Activated B cell treated with CpG ODN at 0.5 μM for 24 hours (primary cell): ENCODE results near the gene RNF175. TPM values are rescaled to one million over a fixed set of nuclear protein-coding genes. Genes with fewer than 3 reads are reported as not detected.

Experiments
- ATAC-seq: fragments of 200-7000 bp; cut with Tn5 transposase; one replicate; pipeline ENCODE4 v1.10.0; 2021; ENCODE audit warnings: low read depth, mild to moderate bottlenecking, moderate library complexity
- CTCF ChIA-PET: fragments of 350-600 bp; sonication (Branson Sonifier 250); formaldehyde crosslinking; loops from one replicate; lab custom pipeline; 2021; ENCODE audit warnings: antibody characterized with exemption; lab: Charles Lee
- POLR2A ChIA-PET: fragments of 350-600 bp; sonication (Branson Sonifier 250); formaldehyde crosslinking; loops from one replicate; lab custom pipeline; 2021; ENCODE audit warnings: antibody characterized with exemption; lab: Charles Lee
- DNase-seq: peaks from one replicate; pipeline ENCODE4 v3.0.0; 2022
- H3K27ac Mint-ChIP-seq: one replicate; pipeline ENCODE4 v1.8.0; 2020; ENCODE audit warnings: mixed read lengths
- H3K27me3 Mint-ChIP-seq: one replicate; pipeline ENCODE4 v1.8.0; 2021; ENCODE audit warnings: mixed read lengths
- H3K36me3 Mint-ChIP-seq: one replicate; pipeline ENCODE4 v1.8.0; 2021; ENCODE audit warnings: low read depth, mixed read lengths
- H3K4me1 Mint-ChIP-seq: one replicate; pipeline ENCODE4 v1.8.0; 2021; ENCODE audit warnings: mixed read lengths
- H3K4me3 Mint-ChIP-seq: one replicate; pipeline ENCODE4 v1.8.0; 2020; ENCODE audit warnings: mild to moderate bottlenecking, mixed read lengths
- H3K9me3 Mint-ChIP-seq: one replicate; pipeline ENCODE4 v1.8.0; 2020; ENCODE audit warnings: mixed read lengths
- intact Hi-C: fragments of 100-400 bp; cut with micrococcal nuclease; formaldehyde crosslinking; loops from one replicate; pipeline ENCODE4 v1.15.1; 2024
- total RNA-seq: library from RNA; stranded (reverse); gene quantifications from 2 replicates; pipeline ENCODE4 v1.2.3, GENCODE V29; 2022
- TF ChIP-seq, protein P1 (sequence below): fragments of 200-600 bp; IDR thresholded peaks from one replicate; pipeline ENCODE4 v1.8.0; 2022; ENCODE audit warnings: antibody characterized with exemption, mild to moderate bottlenecking

Gene RNF175
- total RNA-seq, 1 donor from 2014 or later = not detected

DNA sequence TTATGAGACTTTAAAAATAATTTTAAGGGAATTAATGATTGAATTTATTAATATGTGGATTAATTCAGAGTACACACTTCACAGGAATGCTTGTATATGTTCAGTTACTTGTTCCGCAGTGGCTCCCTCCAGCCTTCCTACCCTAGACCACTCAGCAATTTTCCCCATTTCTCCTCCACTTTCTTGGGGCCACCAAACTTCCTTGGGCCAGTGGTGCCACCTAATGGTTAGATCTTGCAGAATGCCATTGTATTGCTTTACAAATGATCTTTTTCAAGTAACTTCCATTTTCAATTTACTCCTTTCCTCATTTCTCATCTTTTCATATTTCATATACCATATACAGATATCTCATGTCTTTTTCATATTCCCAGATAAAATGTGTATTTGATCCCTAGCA, 3.6 kb upstream of the RNF175 start:
- CTCF ChIA-PET = no interaction called here

DNA sequence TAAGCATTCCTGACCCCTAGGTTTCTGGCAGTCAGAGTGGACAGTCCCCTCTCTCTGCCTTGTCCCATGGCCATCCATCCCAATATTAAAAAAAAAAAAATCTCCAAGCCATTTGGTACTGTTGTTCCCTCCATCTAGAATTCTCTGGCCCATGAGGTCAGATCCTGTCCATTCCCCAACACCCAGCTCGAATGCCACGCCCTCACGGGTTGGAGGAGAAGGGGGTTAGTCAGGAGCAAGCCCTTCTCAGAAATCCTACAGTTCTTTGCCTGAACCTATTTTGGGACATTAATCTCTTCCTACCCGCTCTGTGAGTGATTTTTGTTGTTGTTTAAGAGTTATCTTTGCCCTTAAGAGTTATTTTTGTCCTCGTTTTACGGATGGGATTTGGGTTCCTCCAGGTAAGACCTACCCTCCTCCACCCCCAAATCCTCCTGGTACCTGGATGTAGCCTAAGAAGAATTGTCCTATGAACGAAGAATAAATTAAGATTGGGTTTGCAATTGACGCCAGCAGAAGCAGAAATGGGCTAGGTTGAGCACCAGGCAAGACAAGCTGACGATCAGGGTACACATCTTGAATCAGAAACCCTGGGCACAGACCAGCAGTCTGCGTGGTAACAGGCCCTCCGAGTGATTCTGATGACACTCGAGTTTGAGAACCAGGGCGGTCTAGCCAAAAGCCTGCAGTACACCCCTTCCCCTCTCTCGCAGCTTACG, 977 bp downstream of the RNF175 start:
- CTCF ChIA-PET = no interaction called here

More for the DNA sequence above, 3.6 kb upstream of the RNF175 start:
- intact Hi-C loops = no loop called here
- no peak overlapping the region for H3K27ac Mint-ChIP-seq
- TF ChIP-seq, protein P1, sequence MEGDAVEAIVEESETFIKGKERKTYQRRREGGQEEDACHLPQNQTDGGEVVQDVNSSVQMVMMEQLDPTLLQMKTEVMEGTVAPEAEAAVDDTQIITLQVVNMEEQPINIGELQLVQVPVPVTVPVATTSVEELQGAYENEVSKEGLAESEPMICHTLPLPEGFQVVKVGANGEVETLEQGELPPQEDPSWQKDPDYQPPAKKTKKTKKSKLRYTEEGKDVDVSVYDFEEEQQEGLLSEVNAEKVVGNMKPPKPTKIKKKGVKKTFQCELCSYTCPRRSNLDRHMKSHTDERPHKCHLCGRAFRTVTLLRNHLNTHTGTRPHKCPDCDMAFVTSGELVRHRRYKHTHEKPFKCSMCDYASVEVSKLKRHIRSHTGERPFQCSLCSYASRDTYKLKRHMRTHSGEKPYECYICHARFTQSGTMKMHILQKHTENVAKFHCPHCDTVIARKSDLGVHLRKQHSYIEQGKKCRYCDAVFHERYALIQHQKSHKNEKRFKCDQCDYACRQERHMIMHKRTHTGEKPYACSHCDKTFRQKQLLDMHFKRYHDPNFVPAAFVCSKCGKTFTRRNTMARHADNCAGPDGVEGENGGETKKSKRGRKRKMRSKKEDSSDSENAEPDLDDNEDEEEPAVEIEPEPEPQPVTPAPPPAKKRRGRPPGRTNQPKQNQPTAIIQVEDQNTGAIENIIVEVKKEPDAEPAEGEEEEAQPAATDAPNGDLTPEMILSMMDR = no peak
- H3K4me3 Mint-ChIP-seq = no peak overlapping the region
- no peaks in the 10 kb centered on the region for H3K36me3 Mint-ChIP-seq
- peaks cover 44% of the 10 kb centered on the region for H3K27me3 Mint-ChIP-seq
- POLR2A ChIA-PET = no interaction called here
- ATAC-seq (no peak), DNase-seq (no peak)
- peaks cover 2% of the 10 kb centered on the region for H3K9me3 Mint-ChIP-seq
- H3K4me1 Mint-ChIP-seq = peaks cover 3% of the 10 kb centered on the region

DNA sequence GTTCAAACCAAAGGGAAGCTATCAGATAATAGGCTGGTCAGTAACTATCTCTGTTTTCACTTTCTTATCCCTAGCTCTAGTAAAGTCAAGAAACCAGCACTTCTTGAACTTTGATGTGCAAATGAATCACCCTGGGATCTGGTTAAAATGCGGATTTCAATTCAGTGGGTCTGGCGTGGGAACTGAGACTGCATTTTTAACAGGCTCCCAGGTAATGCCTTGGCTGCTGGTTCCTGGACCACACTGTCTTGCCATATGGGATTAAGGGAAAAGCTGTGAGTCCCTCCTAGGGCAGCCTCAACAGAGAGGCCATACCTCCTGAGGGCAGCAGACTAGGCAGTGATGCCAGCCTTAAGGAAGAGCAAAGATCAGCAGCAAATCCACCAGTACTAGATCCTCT, 1.7 kb downstream of the RNF175 start:
- ATAC-seq = no peak
- no peak overlapping the region for H3K4me3 Mint-ChIP-seq
- CTCF ChIA-PET = no interaction called here

More for the DNA sequence above, 977 bp downstream of the RNF175 start:
- Mint-ChIP-seq H3K4me1 (peaks cover 3% of the 10 kb centered on the region), H3K4me3 (peak overlapping the region; percentile 52), H3K9me3 (peaks cover 5% of the 10 kb centered on the region), H3K27me3 (peaks cover 55% of the 10 kb centered on the region), H3K27ac (no peak overlapping the region), H3K36me3 (no peaks in the 10 kb centered on the region)
- ATAC-seq = no peak
- DNase-seq = no peak
- TF ChIP-seq, protein P1 = no peak
- POLR2A ChIA-PET = no interaction called here
- intact Hi-C loops = no loop called here

DNA sequence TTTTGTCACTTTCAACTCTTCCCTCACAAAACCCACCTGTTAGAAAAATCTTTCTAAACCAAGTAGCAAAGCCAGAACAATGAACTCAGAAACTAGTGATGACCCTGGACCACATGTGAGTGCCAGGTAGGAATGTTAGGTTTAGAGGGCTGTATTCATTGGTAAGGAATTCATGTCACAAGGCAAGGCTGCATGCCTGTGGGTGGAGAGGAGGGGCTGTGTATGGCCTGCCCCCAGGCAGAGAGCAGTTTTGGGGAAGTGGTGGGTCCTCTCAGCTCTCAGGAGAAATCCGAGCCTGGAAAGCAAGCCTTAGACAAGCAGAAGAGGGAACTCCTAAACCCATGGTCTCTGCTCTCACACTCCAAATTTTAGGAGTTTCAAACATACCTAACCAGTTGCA, 2.4 kb downstream of the RNF175 start:
- intact Hi-C loops = no loop called here
- CTCF ChIA-PET = no interaction called here

More for the DNA sequence above, 1.7 kb downstream of the RNF175 start:
- intact Hi-C loops = no loop called here
- TF ChIP-seq, protein P1 = no peak
- POLR2A ChIA-PET = no interaction called here
- H3K36me3 Mint-ChIP-seq = no peaks in the 10 kb centered on the region
- no peak for DNase-seq
- H3K27me3 Mint-ChIP-seq = peaks cover 50% of the 10 kb centered on the region
- H3K9me3 Mint-ChIP-seq = peaks cover 3% of the 10 kb centered on the region
- no peak overlapping the region for H3K27ac Mint-ChIP-seq
- H3K4me1 Mint-ChIP-seq = peaks cover 3% of the 10 kb centered on the region

DNA sequence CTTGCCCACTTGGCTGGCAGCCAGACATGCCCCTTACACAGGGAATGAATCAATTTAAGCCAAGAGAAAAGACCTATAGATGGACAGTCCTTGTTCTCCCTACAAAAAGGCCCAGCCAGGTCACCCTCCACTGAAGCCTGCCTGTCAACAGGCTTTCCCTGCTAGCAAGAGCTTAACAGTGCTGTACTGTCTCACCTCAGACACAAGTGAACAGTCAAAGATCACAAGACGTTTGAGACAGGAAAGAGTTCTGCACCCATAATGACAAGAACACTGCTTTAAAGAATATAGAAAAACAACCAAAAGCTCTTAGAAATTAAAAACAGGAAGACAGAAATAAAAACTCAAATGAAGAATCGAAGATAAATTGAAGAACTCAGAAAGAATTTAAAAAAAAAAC, 4.6 kb downstream of the RNF175 start:
- H3K27ac Mint-ChIP-seq = no peak overlapping the region
- no peaks in the 10 kb centered on the region for H3K36me3 Mint-ChIP-seq
- no peak overlapping the region for H3K4me3 Mint-ChIP-seq
- TF ChIP-seq, protein P1 = no peak
- POLR2A ChIA-PET = no interaction called here
- ATAC-seq (no peak), DNase-seq (no peak)
- H3K4me1 Mint-ChIP-seq = peaks cover 3% of the 10 kb centered on the region
- peaks cover 40% of the 10 kb centered on the region for H3K27me3 Mint-ChIP-seq
- CTCF ChIA-PET = no interaction called here
- H3K9me3 Mint-ChIP-seq = peaks cover 3% of the 10 kb centered on the region
- intact Hi-C loops = no loop called here

More for the DNA sequence above, 2.4 kb downstream of the RNF175 start:
- Mint-ChIP-seq H3K4me3 (no peak overlapping the region), H3K27ac (no peak overlapping the region), H3K9me3 (peaks cover 3% of the 10 kb centered on the region), H3K4me1 (peaks cover 3% of the 10 kb centered on the region), H3K36me3 (no peaks in the 10 kb centered on the region), H3K27me3 (peaks cover 46% of the 10 kb centered on the region)
- TF ChIP-seq, protein P1 = no peak
- DNase-seq (no peak), ATAC-seq (no peak)
- POLR2A ChIA-PET = no interaction called here
